ENCODE results near the gene BCKDHB.

GRCh38 chr6:80339421-80339820, 232.9 kb downstream of the BCKDHB start:
- TF ChIP-seq, protein P1, sequence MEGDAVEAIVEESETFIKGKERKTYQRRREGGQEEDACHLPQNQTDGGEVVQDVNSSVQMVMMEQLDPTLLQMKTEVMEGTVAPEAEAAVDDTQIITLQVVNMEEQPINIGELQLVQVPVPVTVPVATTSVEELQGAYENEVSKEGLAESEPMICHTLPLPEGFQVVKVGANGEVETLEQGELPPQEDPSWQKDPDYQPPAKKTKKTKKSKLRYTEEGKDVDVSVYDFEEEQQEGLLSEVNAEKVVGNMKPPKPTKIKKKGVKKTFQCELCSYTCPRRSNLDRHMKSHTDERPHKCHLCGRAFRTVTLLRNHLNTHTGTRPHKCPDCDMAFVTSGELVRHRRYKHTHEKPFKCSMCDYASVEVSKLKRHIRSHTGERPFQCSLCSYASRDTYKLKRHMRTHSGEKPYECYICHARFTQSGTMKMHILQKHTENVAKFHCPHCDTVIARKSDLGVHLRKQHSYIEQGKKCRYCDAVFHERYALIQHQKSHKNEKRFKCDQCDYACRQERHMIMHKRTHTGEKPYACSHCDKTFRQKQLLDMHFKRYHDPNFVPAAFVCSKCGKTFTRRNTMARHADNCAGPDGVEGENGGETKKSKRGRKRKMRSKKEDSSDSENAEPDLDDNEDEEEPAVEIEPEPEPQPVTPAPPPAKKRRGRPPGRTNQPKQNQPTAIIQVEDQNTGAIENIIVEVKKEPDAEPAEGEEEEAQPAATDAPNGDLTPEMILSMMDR (conservative IDR thresholded peaks at IDR 0.05; ENCODE audit: low read depth, low read length) = no peak
- TF ChIP-seq, protein P2, sequence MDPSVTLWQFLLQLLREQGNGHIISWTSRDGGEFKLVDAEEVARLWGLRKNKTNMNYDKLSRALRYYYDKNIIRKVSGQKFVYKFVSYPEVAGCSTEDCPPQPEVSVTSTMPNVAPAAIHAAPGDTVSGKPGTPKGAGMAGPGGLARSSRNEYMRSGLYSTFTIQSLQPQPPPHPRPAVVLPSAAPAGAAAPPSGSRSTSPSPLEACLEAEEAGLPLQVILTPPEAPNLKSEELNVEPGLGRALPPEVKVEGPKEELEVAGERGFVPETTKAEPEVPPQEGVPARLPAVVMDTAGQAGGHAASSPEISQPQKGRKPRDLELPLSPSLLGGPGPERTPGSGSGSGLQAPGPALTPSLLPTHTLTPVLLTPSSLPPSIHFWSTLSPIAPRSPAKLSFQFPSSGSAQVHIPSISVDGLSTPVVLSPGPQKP (IDR thresholded peaks at IDR 0.05; ENCODE audit: borderline replicate concordance, low read depth, low read length) = no peak

Measured in IMR-90 (cell line).